Erythroblast (primary cell): ENCODE results near the gene OR1K1.
"Not testable (repeated sequence)": the region's sequence is repeated elsewhere in the genome, so short reads cannot be mapped to it uniquely, and the experiment has no call there.

Experiments
- DNase-seq, 2 experiments: peaks; one replicate each; lab custom pipeline; 2025; lab: John Stamatoyannopoulos, UW
- GATA1 ChIP-seq: IDR thresholded peaks from 2 replicates; pipeline ENCODE4 v1.6.1; 2011; ENCODE audit warnings: low read depth, mild to moderate bottlenecking, control low read depth, low read length, moderate library complexity
- POLR2A ChIP-seq: IDR thresholded peaks from 2 replicates; pipeline ENCODE4 v1.6.1; 2011; ENCODE audit warnings: mild to moderate bottlenecking, low read length

The OR1K1 gene

DNA sequence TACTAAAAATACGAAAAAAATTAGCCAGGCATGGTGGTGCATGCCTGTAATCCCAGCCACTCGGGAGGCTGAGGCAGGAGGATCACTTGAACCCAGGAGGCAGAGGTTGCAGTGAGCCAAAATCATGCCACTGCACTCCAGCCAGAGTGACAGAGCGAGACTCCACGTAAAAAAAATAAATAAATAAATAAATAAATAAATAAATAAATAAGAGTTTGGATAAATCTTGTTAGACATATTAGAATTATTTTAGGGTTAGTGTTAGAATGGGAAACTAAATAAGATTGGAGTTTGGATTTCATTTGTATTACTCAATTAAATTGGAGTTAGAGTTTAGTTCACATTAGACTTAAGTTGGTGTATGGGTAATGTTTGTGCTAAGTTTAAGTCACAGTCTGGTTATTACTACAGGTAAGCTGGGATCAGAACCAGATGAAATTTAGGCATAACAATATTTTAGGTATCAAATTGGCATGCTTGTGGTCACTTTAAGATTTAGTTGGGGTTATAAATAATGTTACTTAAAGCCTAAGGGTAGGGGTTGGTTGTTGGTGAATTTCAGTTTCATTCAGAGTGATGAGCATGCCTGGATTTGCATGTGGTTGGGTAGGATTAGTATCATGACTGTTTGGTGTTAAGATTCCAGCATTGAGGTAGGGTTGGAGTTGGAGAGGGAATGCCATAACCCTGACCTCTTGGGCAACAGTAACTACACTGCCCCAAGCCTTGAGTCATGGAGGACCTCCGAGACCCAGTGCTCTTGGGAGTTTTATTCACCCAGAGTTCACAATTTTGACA, 7.9 kb upstream of the OR1K1 start:
- TF ChIP-seq POLR2A (no peak), GATA1 (no peak)
- DNase-seq: no peak

DNA sequence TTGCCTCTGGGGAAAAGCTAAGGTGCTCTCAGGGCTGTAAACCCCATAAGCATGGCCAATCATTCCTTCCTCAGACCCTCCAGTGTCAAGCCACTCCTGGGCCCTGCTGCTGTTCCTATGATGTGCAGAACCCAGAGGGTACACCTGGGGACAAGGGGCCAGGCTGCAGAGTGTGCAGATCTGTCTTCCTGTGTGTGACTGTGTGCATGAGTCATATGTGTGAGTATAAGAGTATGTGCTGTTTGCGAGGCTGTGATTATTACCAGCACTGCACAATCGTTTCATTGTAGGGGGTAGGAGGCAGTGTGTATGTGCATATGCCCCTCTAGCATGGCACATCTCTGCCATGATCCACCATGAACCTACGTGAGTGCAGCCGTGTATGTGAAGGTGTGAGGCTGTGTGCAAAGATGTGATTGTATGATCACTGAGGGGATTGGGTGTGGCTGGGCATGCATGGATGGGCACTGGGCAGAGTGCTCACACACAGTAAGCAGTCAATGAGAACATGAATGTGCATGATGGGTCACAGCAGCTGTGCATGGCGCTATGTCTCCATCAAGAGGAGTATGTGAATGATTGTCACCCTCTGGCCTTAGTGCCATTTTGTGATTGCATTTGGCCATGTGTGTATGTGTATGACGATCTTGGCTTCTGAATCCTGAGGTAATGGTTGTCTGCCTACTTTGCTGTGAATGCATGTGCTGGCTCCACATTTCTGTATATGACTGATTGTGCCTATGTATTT, 2.4 kb upstream of the OR1K1 start:
- no peak for DNase-seq
- no peak for TF ChIP-seq GATA1
- no peak for TF ChIP-seq POLR2A

DNA sequence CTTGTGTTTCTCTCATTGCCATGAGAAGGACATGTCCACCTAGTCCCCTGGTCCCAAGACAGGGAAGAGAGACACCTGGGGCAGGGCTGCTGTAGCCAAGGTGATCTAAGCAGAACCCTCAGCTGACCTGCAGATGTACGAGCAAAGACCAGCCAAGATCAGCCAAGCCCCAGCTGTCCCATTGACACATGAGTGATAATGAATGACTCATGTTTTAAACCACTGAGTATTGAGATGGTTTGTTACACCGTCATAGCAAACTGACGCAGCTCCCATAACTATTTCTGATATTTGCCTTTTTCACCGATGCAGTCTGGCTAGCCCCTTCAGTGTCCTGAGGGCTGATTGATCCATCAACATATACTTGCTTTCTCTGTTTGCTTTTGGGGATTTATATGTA, 6.7 kb downstream of the OR1K1 start:
- DNase-seq: no peak
- TF ChIP-seq GATA1: no peak
- TF ChIP-seq POLR2A: no peak

DNA sequence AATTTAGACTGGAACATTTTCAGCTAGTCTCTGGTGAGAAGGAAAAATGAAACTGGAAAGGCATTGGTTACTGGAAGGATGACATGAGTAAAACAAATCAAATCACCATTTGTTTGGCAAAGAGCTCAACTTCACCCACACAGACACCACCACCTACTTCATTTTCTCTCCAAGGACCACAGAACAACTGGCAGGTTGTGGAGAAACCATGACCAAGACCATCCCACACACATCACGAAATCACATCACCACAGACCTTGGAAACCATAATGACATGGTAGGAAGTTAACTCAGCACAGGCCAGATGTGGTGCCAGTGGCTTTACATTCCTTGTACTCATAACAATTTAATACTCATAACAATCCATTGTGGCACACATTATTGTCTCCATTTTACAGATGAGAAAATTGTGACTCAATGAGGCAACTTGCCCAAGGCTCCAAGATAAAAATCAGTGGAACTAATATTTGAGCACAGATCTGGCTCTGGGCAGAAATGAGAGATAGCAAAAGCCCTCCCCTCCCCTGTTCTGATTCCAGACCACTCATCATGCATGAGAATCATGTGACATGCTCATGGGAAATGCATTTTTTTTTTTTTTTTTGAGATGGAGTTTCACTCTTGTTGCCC, 7.5 kb downstream of the OR1K1 start:
- DNase-seq: no peak
- TF ChIP-seq POLR2A: no peak
- no peak for TF ChIP-seq GATA1

DNA sequence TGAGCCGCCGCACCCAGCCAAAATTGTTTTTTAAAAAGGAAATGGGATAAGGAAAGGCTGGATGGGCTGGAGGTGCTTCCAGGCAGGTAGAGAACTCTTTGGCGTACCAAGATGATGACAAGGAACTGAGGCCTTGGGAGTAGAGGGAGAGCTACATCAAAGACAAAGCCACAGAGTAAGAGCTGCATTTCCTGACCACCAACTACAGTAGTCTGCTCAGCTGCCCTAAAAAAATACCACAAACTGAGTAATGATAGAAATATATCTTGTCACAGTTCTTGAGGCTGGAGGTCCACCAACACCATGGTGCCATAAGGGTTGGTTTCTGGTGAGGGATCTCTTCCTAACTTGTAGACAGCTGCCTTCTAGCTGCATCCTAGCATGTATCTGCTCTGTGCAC, 8.2 kb downstream of the OR1K1 start:
- TF ChIP-seq POLR2A: no peak
- TF ChIP-seq GATA1: no peak
- DNase-seq: no peak

DNA sequence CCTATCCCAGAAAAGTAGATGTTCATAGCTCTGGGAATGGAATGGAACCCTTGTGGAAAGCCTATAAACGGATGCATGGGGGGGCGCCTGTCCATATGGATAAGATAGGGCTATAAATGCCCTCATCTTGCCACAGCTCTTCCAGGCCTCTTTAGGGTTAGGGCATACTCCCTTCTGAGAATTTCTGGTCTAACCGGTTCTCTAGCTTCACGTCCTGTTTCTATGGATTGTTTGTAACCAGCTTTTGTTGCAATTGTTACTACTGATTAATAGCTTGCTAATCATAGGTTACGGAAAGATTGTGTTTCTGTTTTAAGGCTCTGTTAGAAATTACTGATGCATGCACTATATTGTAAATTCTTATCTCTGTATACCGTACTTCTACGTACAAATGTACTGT, 9.3 kb downstream of the OR1K1 start:
- not testable (repeated sequence) for DNase-seq

DNA sequence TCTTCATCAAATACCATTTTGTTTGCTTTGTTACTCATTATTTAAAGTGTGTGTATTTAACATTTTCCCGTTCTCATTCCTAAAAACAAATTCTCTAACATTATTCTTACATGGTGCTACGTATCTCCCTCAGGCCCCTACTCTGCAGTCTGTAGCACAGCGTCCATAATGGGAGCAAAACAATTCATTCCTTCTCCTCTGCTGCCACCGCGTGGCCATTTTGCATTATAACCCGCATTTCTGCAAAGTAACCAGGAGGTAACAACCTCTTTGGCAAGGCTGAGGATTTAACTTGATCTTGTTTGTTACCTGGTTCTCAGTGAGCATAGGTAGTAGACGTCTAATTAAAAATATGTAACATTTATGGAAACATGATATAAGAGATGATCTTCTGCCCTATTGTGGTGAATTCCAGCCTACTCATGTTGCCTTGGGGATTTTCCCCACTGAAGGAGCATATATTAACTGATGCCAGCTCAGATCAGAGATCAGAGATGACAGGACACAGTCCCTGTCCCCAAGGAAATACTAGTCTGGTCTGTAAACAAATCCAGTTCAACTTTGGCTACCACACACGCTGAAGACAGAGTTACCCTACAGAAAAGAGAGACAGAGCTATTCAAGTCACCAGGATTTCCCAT, 10.5 kb downstream of the OR1K1 start:
- peak; percentile 80 to 91 for DNase-seq
- TF ChIP-seq GATA1 (no peak), POLR2A (no peak)

DNA sequence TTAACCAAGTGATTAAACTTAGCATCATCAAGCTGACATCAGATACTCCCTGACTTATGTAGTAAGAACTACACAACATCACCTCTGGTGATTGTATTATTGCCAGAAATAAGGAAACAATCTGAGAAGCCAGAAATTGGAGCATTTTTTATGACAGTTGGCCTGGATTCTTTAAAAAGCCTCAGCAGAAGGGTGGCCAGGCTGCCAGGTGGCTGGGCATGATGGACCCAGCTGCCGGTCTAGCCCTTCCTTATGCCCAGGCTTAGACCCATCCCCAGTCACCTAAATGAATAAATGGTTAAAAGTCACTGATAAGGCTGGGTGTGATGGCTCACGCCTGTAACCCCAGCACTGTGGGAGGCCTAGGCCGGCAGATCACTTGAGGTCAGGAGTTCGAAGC, 12.8 kb downstream of the OR1K1 start:
- DNase-seq: no peak
- no peak for TF ChIP-seq POLR2A
- no peak for TF ChIP-seq GATA1

DNA sequence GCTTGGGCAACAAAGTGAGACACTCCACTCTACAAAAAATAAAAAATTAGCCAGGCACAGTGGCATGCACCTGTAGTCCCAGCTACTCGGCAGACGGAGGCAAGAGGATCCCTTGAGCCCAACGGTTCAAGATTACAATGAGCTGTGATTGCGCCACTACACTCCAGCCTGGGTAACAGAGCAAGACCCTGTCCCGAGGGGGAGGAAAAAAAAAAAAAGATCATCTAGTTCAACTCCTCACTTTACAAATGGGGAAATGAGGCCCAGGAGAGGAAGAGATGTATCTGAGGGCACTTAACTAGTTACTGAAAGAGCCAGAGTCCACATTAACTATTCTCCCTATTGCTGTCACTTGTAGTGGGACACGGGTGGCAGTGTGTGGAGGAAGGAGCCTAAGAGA, 14.6 kb downstream of the OR1K1 start:
- no peak for DNase-seq
- TF ChIP-seq GATA1 (no peak), POLR2A (no peak)

DNA sequence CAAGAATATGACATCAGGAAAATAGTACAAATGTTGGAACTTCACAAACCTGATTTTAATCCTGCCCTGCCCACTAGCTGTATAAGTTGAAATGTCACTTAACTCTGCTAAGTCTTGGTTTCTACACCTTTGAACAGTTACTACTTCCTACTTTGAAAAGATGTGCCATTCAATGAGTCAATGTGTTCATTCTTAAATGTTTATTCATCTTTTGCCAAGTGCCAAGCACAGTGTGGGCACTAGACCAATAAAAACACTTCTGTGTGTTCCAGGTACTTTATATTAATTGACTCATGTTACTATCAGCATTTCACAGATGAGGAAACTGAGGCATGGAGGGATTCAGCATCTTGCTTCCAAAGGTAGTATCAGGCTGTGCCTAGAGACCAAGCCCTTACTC, 15.6 kb downstream of the OR1K1 start:
- no peak for DNase-seq
- no peak for TF ChIP-seq GATA1
- TF ChIP-seq POLR2A: no peak

DNA sequence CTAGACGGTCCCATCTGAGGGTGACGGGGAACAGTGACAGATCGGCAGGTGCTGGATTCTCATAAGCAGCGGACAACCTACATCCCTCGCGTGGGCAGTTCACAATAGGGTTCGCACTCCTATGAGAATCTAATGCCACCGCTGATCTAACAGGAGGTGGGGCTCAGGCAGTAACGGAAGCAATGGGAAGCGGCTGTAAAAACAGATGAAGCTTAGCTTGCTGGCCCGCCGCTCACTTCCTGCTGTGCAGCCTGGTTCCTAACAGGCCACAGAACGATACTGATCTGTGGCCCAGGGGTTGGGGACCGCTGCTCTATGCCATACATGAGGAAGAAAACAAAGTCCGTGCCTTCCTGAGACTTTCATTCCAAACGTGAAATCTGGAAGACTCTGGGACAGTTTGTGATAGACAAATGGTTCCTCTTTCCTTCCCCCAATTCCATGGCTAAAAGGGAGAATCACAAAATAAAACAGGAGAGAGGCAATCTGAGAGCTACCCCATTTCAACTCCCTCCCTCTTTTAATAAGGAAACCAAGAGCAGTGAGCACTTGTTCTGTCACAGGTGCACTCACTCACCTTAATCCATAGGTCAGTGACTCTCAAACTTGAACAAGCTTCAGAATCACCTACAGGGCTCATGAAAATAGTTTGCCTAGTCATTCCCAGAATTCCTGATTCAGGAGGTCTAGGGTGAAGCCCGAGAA, 16.4 kb downstream of the OR1K1 start:
- DNase-seq: peak; percentile 37 to 42
- TF ChIP-seq GATA1 (no peak), POLR2A (peak; percentile 48)

DNA sequence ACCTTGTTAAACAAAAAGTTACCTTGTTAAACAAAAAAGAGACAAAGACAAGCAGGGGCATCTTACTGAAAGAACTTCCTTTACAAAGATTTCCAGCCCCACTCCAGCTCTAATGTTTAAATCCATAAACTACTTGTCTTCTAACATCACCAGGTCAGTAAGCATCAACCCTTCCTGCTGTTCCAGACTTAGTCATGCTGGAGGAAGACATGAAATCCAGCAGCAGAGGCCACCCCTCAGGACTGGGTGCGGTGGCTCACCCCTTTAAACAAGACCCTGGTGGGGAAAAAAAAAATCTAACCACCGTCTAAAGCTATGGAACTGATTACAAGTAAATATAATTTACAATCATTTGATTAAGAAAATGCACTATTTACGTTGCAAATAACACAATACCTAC, 19.4 kb downstream of the OR1K1 start:
- TF ChIP-seq POLR2A: no peak
- no peak for TF ChIP-seq GATA1
- DNase-seq: peak in 1 of 2 experiments; percentile 22

DNA sequence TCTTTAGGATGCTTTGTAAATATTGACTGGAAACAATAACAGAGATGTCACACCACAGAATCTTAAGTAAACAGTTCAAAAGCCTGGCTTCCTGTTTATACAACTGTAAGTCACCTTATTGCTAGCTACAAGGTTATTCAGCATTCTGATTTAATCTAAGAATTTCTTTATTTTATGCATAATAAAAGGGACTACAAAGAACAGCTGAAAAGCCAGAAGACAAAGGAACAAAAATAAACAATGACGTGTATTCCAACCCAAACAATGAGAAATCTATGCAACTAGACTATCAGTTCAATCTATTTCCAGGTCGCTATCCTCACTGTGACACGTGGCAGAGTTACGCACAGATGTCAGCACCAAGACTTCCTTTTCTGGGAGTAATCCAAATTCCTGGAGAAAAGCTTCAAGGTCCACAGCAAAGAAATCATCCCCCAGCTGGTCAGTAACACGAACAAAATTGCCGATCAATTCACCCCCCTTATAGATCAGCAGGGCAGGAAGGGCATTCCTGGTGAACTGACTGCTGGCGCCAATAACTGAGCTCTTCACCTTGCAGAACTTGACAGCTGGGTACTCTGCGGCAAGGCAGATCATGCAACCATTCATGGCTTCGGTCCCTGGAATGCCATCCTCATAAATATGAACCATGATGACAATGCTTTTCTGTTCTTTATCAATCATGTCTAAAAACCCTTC, 20.0 kb downstream of the OR1K1 start:
- TF ChIP-seq GATA1 (no peak), POLR2A (no peak)
- DNase-seq: no peak

DNA sequence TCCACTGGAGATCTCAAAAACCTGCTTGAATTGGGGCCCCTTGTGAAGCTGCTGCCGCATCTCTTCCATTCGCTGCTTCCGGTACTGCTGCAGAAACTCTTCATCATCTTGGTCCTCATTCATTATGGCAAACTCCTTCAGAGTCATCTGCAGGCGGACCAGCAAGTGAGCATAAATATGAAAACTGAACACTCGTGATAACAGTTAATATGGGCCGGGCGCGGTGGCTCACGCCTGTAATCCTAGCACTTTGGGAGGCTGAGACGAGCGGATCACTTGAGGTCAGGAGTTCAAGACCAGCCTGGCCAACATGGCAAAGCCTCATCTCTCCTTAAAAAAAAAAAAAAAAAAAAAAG, 20.5 kb downstream of the OR1K1 start:
- DNase-seq: no peak
- no peak for TF ChIP-seq GATA1
- no peak for TF ChIP-seq POLR2A
